NAMALWA (cell line): ENCODE results near the gene LAMA4.

ENCODE experiments used
- DNase-seq: peaks from one replicate; pipeline ENCODE4 v3.0.0-alpha.2; 2015; ENCODE audit warnings: low spot score

LAMA4 gene

GRCh38 chr6:112253841-112254816 lies at the start of gene LAMA4:
TSS of gene LAMA4 (minus strand) at chr6:112254567. CDS start at chr6:112254150, 417 bp downstream.
- no peak for DNase-seq

GRCh38 chr6:112302142-112302705 lies 47.9 kb upstream of the LAMA4 start:
- DNase-seq: no peak

- DNase-seq: no peak
Observed at GRCh38 chr6:112300896-112301295, 46.5 kb upstream of the LAMA4 start.

- DNase-seq: no peak
Observed at GRCh38 chr6:112298816-112299281, 44.5 kb upstream of the LAMA4 start.

GRCh38 chr6:112298021-112298745 lies 43.8 kb upstream of the LAMA4 start:
- DNase-seq: no peak

GRCh38 chr6:112296694-112297093 lies 42.3 kb upstream of the LAMA4 start:
- DNase-seq: no peak

- DNase-seq: peak; percentile 58
Observed at GRCh38 chr6:112296122-112296521, 41.8 kb upstream of the LAMA4 start.

GRCh38 chr6:112291161-112291762 lies 36.9 kb upstream of the LAMA4 start:
- DNase-seq: no peak

GRCh38 chr6:112289038-112289566 lies 34.7 kb upstream of the LAMA4 start:
- DNase-seq: no peak

- DNase-seq: no peak
Observed at GRCh38 chr6:112288475-112288874, 34.1 kb upstream of the LAMA4 start.

GRCh38 chr6:112287577-112288225 lies 33.3 kb upstream of the LAMA4 start:
- DNase-seq: no peak

- DNase-seq: no peak
Observed at GRCh38 chr6:112286500-112287144, 32.3 kb upstream of the LAMA4 start.

- DNase-seq: no peak
Observed at GRCh38 chr6:112286010-112286409, 31.6 kb upstream of the LAMA4 start.

GRCh38 chr6:112284603-112285002 lies 30.2 kb upstream of the LAMA4 start:
- no peak for DNase-seq

- no peak for DNase-seq
Observed at GRCh38 chr6:112283621-112284020, 29.3 kb upstream of the LAMA4 start.

GRCh38 chr6:112281821-112282615 lies 27.7 kb upstream of the LAMA4 start:
- DNase-seq: no peak

GRCh38 chr6:112279031-112279935 lies 24.9 kb upstream of the LAMA4 start:
- no peak for DNase-seq

GRCh38 chr6:112275365-112275764 lies 21.0 kb upstream of the LAMA4 start:
- DNase-seq: no peak

- DNase-seq: no peak
Observed at GRCh38 chr6:112274774-112275173, 20.4 kb upstream of the LAMA4 start.
